AG09319 (cell line): Measurements from ENCODE around the gene KCNC4.

ENCODE experiments used
- DNase-seq: peaks from one replicate; pipeline ENCODE4 v3.0.0-alpha.2; 2010; ENCODE audit warnings: low read depth; ENCODE audit errors: extremely low read depth
- TF ChIP-seq, protein P1 (sequence below): IDR thresholded peaks from 2 replicates; pipeline ENCODE4 v1.5.1; 2011; ENCODE audit warnings: low read depth, mild to moderate bottlenecking, inconsistent platforms, low read length, moderate library complexity

KCNC4 gene

DNA sequence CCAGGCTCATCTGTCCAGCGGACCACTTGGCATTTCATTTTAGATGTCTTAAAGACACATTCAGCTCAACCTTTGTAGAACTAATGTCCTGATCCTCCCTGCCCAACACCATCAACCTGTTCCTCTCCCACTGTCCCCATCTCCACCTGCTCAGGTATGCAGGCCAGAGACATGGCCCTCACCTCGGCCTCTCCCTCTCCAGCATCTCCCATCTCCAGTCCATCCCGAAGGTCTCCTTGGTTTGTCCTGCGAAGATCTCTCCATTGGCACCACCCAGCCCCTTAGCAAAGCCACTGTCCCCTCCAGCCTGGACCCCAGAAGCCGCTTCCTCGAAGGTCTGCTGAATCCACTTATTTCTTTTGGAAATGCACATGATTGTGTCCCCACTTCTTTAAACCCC is 20.9 kb upstream of the KCNC4 start:
- TF ChIP-seq, protein P1, sequence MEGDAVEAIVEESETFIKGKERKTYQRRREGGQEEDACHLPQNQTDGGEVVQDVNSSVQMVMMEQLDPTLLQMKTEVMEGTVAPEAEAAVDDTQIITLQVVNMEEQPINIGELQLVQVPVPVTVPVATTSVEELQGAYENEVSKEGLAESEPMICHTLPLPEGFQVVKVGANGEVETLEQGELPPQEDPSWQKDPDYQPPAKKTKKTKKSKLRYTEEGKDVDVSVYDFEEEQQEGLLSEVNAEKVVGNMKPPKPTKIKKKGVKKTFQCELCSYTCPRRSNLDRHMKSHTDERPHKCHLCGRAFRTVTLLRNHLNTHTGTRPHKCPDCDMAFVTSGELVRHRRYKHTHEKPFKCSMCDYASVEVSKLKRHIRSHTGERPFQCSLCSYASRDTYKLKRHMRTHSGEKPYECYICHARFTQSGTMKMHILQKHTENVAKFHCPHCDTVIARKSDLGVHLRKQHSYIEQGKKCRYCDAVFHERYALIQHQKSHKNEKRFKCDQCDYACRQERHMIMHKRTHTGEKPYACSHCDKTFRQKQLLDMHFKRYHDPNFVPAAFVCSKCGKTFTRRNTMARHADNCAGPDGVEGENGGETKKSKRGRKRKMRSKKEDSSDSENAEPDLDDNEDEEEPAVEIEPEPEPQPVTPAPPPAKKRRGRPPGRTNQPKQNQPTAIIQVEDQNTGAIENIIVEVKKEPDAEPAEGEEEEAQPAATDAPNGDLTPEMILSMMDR = no peak
- no peak for DNase-seq

DNA sequence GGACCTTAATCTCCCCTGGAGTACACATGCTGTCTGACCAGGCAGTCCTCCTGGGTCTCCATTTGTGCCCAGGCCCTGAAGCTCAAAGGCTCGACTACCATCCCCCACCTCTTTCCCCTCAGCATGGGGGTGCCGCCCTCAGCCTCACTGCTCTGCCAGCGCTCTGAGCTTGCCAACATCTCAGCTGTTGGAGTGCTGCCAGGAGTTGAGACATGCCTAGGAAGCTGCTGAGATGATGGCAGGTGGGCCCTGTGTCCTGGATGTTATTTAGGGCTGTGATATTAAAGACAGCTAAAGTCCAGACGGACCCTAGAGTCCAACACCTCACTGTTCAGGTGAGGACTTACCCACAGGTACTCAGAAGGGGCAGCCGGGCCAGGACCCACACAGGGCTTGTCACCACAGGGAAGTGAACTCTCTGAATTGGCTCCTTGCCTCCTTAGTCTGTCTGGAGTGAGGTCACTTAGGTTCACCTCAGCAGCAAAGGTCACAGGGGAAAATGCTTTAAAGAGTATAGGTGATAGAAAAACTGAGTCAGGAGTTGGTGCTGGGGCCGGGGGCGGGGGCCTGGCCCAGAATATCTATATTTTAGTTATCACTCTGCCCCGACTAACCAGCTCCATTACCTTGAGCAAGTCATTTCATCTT is 19.7 kb upstream of the KCNC4 start:
- DNase-seq = no peak

DNA sequence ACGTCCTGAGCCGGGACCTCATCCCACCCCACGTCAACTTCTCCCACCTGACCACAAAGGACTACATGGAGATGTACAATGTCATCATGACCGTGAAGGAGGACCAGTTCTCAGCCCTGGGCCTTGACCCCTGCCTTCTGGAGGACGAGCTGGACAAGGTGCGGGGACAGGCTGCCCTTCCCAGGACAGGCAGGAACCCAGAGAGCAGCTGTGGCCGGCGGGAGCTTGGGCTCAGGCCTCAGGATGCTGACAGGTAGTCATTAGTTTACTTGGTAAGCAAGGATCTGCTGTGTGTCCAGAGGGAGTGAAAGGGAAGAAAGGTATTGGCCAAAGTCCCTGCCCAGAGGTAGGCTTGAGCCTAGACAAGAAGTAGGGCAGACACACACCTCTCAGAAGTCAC is 17.6 kb upstream of the KCNC4 start:
- TF ChIP-seq, protein P1 = no peak
- no peak for DNase-seq

More for the DNA sequence above, 19.7 kb upstream of the KCNC4 start:
- TF ChIP-seq, protein P1 = no peak

DNA sequence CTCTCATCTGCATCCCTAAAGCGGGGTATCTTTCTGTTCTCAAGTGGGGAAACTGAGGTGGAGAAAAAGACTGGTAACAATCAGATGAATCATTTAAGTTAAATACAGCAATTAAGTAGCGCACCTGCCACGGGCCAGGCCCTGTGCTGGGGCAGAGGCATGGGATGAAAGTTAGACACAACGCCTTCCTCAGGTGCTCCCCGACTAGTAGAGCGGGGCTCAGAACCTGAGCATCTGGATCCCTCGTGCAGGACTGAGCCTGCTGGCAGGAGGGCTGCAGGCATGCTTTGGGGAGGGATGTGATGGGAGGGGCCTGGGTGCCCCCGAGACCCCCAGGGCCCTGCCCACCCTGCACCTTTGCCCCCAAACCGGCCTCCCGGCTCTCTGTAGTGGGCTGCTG is 14.9 kb upstream of the KCNC4 start:
- DNase-seq = no peak
- TF ChIP-seq, protein P1 = no peak

DNA sequence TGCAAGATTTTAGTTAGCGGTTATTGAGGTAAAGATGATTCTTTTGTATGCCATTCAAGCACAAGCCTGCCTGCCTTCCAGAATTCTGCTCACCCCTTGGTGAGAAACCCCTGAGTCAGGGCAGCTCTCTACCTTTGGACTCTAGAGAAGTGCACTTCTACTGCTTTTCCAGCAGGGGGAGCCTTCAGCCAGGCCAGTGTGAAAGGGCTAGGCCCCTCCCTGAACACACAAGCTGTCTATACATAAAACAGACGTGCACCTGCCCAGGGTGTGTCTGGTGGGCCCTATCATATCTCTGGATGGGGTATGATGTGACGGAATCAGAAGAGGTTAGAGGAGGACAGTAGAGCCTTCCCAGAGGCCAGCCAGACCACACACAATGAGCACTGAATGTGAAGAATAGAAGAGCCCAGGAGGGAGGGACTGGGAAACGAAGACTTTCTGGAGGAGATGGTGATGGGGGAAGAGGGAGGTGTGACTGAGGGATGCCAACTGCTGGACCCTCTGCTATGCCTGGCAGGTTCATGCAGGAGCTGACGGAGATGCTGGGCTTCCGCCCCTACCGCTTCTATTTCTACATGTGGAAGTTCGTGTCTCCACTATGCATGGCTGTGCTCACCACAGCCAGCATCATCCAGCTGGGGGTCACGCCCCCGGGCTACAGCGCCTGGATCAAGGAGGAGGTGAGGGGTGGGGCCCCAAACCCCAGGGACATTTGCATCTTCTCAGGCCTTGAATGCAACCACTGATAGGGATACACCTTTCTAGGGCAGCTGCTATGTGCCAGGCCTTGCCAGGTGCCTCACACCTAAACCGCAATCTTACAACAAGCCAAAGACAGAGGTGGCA is 13.0 kb upstream of the KCNC4 start:
- TF ChIP-seq, protein P1 = peak; percentile 99
- no peak for DNase-seq

DNA sequence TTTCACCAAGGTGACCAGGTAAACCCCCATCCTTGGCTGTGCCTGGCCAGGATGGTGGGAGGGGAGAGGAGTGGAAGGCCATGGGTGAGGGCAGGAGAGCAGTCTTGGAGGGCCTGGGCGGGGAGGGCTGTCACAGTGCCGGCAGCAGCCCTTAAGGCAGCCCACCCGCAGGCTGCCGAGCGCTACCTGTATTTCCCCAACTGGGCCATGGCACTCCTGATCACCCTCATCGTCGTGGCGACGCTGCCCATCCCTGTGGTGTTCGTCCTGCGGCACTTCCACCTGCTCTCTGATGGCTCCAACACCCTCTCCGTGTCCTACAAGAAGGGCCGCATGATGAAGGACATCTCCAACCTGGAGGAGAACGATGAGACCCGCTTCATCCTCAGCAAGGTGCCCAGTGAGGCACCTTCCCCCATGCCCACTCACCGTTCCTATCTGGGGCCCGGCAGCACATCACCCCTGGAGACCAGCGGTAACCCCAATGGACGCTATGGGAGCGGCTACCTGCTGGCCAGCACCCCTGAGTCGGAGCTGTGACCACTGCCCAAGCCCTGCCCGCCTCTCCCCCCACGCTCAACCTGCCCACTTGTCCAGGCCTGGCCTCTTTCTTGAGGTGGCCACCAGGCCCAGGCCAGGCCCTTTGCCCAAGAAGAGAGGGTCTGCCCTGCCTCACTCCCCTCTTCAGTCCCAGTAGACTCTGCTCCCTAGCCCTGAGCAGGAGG is 12.0 kb upstream of the KCNC4 start:
- DNase-seq = no peak
- TF ChIP-seq, protein P1 = no peak

DNA sequence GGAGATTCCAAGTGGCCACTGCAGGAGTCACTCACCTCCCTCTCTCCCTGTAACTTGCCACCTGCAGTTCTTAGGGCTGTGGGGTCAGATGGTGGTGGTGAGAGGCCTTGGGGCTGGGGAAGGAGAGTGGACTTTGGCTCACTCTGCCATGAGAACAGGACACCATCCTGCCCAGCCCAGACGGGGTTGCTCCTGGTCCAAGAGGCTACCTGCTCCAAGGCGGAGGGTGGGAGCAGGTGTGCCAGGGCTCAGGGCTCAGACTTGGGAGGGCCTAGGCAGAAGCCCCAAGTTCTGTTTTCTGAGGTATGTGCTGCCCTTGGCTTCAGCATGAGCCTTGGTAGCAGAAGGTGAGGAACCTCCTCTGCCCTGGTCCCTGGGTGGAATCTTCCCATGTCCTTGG is 11.4 kb upstream of the KCNC4 start:
- TF ChIP-seq, protein P1 = no peak
- DNase-seq = no peak
